Right atrium auricular region (tissue), 2 donors: ENCODE measurements around the gene THY1. TPM values are rescaled to one million over a fixed set of nuclear protein-coding genes. Genes with fewer than 3 reads are reported as not detected.
"Not testable (repeated sequence)": the region's sequence is repeated elsewhere in the genome, so short reads cannot be mapped to it uniquely, and the experiment has no call there.

Source experiments
- DNase-seq: peaks from one replicate; pipeline ENCODE4 v3.0.0-alpha.2; 2019; ENCODE audit warnings: low spot score
- H3K27ac ChIP-seq, 2 donors: fragments of 200-600 bp; sonication (generic); 1 replicate in 1 of 2; 2 replicates in 1 of 2; pipeline ENCODE4 v1.5.1; 2016 to 2019
- H3K27me3 ChIP-seq, 2 donors: fragments of 200-600 bp; sonication (generic); one replicate each; pipeline versions ENCODE4 v1.5.1 to v1.6.0; 2017 to 2019
- H3K36me3 ChIP-seq: fragments of 200-600 bp; sonication (generic); one replicate; pipeline ENCODE4 v1.5.1; 2016
- H3K4me1 ChIP-seq, 2 donors: fragments of 200-600 bp; sonication (generic); one replicate each; pipeline versions ENCODE4 v1.5.1 to v1.6.0; 2017 to 2019
- H3K4me3 ChIP-seq, 2 donors: fragments of 200-600 bp; sonication (generic); 1 replicate in 1 of 2; 2 replicates in 1 of 2; pipeline ENCODE4 v1.5.1; 2017 to 2019; ENCODE audit warnings: mild to moderate bottlenecking in 1 of 2, moderate library complexity in 1 of 2
- H3K9me3 ChIP-seq, 2 donors: fragments of 200-600 bp; sonication (generic); one replicate each; pipeline ENCODE4 v1.5.1; 2019
- CTCF ChIP-seq, 2 donors: fragments of 200-600 bp; sonication (generic); IDR thresholded peaks; one replicate each; pipeline ENCODE4 v1.5.1; 2019; ENCODE audit warnings: antibody characterized with exemption in 2 of 2
- total RNA-seq, 2 donors: library from RNA; depleted of rRNA; stranded (reverse); fragments of >200 nt; gene quantifications; one replicate each; pipeline ENCODE4 v1.1.0, GENCODE V29; 2016

Gene THY1
- total RNA-seq, 2 donors from 2014 or later, result 2.0 to 7.2 TPM

GRCh38 chr11:119468511-119468910, 45.5 kb upstream of the THY1 start:
- no peaks in the 10 kb centered on the region for H3K27me3 ChIP-seq
- H3K36me3 ChIP-seq, result no peaks in the 10 kb centered on the region
- TF ChIP-seq CTCF (IDR thresholded peaks at IDR 0.05), result no peak
- H3K27ac ChIP-seq, result no peak overlapping the region
- H3K9me3 ChIP-seq, result peaks cover 0 to 37% of the 10 kb centered on the region in 2 donors
- H3K4me1 ChIP-seq, result peaks cover 0 to 5% of the 10 kb centered on the region in 2 donors
- H3K4me3 ChIP-seq, result no peak overlapping the region
- DNase-seq, result peak; percentile 34

GRCh38 chr11:119461229-119461963, 38.4 kb upstream of the THY1 start:
- no peaks in the 10 kb centered on the region for H3K27me3 ChIP-seq
- DNase-seq, result no peak
- H3K9me3 ChIP-seq, result peaks cover 0 to 18% of the 10 kb centered on the region in 2 donors
- no peak overlapping the region for H3K27ac ChIP-seq
- TF ChIP-seq CTCF (IDR thresholded peaks at IDR 0.05), result no peak
- H3K36me3 ChIP-seq, result no peaks in the 10 kb centered on the region
- no peak overlapping the region for H3K4me3 ChIP-seq
- no peaks in the 10 kb centered on the region for H3K4me1 ChIP-seq

GRCh38 chr11:119460582-119460981, 37.6 kb upstream of the THY1 start:
- TF ChIP-seq CTCF (IDR thresholded peaks at IDR 0.05), result no peak
- Histone ChIP-seq H3K27ac (no peak overlapping the region), H3K4me1 (no peaks in the 10 kb centered on the region)

GRCh38 chr11:119460097-119460496, 37.1 kb upstream of the THY1 start:
- H3K4me1 ChIP-seq, result no peaks in the 10 kb centered on the region
- no peak for DNase-seq
- H3K4me3 ChIP-seq, result no peak overlapping the region
- H3K27me3 ChIP-seq, result no peaks in the 10 kb centered on the region
- TF ChIP-seq CTCF (IDR thresholded peaks at IDR 0.05), result no peak
- no peaks in the 10 kb centered on the region for H3K36me3 ChIP-seq
- H3K9me3 ChIP-seq, result peaks cover 0 to 7% of the 10 kb centered on the region in 2 donors
- H3K27ac ChIP-seq, result no peak overlapping the region

More at GRCh38 chr11:119460582-119460981, 37.6 kb upstream of the THY1 start:
- H3K9me3 ChIP-seq, result peaks cover 0 to 10% of the 10 kb centered on the region in 2 donors
- H3K36me3 ChIP-seq, result no peaks in the 10 kb centered on the region
- H3K27me3 ChIP-seq, result no peaks in the 10 kb centered on the region
- no peak for DNase-seq
- H3K4me3 ChIP-seq, result no peak overlapping the region

GRCh38 chr11:119459293-119459976, 36.5 kb upstream of the THY1 start:
- H3K27ac ChIP-seq, result no peak overlapping the region
- no peaks in the 10 kb centered on the region for H3K27me3 ChIP-seq
- H3K4me1 ChIP-seq, result no peaks in the 10 kb centered on the region
- no peak for TF ChIP-seq CTCF (IDR thresholded peaks at IDR 0.05)
- peaks cover 0 to under 1% of the 10 kb centered on the region in 2 donors for H3K9me3 ChIP-seq
- no peak for DNase-seq
- H3K36me3 ChIP-seq, result no peaks in the 10 kb centered on the region
- H3K4me3 ChIP-seq, result no peak overlapping the region

- not testable (repeated sequence) for H3K36me3 ChIP-seq, DNase-seq, H3K27ac ChIP-seq, H3K4me1 ChIP-seq, H3K27me3 ChIP-seq, H3K9me3 ChIP-seq, H3K4me3 ChIP-seq
These were observed 32.7 kb upstream of the THY1 start for GRCh38 chr11:119455708-119456107.

GRCh38 chr11:119455241-119455640, 32.3 kb upstream of the THY1 start:
- H3K27ac ChIP-seq, H3K4me1 ChIP-seq, H3K27me3 ChIP-seq, H3K36me3 ChIP-seq, H3K9me3 ChIP-seq, DNase-seq, H3K4me3 ChIP-seq: not testable (repeated sequence)
